ENCODE results near the gene MPRIP.

- TF ChIP-seq POLR2A (IDR thresholded peaks at IDR 0.05; ENCODE audit: low read depth, low read length): no peak
- no peak for TF ChIP-seq POLR2AphosphoS5 (IDR thresholded peaks at IDR 0.05; ENCODE audit: low read depth, low read length)
- no peak for TF ChIP-seq PAX5 (IDR thresholded peaks at IDR 0.05; ENCODE audit: insufficient read depth, low read length, severe bottlenecking)
- no peak for TF ChIP-seq TAF1 (IDR thresholded peaks at IDR 0.05; ENCODE audit: low read depth, low read length)
Measured at GRCh38 chr17:17080181-17080631, 37.9 kb downstream of the MPRIP start.
